ENCODE data around the gene KLHL17.

KLHL17 gene

DNA sequence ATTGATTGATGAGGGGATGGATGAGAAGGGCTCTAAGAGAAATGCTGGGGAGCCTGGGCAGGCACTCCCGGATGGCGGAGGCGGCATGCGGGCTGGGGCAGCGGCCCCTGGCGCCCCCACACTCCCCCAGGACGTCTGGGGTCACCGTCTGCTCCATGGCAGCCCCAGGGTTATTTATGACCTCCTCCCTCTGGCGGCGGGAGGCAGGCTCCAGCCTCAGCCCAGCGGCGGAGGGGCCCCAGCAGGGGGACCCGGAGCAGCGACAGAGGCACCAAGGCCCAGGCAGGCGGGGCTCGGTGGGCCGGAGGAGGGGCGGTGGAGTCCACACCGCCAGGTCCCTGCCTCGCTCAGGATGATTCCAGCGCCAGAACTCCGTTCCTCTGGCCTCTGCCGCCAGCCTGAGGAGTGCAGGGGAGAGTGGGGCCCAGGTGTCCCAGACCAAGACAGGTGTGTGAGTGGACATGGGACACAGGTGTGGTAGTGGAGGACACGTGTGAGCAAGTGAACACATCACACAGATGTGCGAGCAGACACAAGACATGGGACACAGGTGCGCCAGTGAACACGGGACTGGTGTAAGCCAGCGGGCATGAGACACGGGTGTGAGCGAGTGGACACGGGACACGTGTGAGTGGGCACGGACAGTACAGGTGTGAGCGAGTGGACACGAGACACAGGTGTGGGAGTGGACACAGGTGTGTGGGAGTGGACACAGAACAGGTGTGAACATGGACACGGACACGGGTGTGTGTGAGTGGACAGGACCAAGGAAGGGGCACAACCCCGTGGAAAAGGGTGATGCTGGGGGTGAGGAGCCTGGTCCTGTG lies 39.2 kb upstream of the KLHL17 start:
- TF ChIP-seq, protein P1, sequence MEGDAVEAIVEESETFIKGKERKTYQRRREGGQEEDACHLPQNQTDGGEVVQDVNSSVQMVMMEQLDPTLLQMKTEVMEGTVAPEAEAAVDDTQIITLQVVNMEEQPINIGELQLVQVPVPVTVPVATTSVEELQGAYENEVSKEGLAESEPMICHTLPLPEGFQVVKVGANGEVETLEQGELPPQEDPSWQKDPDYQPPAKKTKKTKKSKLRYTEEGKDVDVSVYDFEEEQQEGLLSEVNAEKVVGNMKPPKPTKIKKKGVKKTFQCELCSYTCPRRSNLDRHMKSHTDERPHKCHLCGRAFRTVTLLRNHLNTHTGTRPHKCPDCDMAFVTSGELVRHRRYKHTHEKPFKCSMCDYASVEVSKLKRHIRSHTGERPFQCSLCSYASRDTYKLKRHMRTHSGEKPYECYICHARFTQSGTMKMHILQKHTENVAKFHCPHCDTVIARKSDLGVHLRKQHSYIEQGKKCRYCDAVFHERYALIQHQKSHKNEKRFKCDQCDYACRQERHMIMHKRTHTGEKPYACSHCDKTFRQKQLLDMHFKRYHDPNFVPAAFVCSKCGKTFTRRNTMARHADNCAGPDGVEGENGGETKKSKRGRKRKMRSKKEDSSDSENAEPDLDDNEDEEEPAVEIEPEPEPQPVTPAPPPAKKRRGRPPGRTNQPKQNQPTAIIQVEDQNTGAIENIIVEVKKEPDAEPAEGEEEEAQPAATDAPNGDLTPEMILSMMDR (IDR thresholded peaks at IDR 0.05; ENCODE audit: borderline replicate concordance, control extremely low read depth, extremely low read depth, insufficient read depth, missing control alignments) = no peak
- peak; percentile 76 for DNase-seq (ENCODE audit: low spot score)
- in situ Hi-C loops (cut with MboI; ENCODE audit: low sequenced_read_pairs, unreplicated experiment) = no loop called here

DNA sequence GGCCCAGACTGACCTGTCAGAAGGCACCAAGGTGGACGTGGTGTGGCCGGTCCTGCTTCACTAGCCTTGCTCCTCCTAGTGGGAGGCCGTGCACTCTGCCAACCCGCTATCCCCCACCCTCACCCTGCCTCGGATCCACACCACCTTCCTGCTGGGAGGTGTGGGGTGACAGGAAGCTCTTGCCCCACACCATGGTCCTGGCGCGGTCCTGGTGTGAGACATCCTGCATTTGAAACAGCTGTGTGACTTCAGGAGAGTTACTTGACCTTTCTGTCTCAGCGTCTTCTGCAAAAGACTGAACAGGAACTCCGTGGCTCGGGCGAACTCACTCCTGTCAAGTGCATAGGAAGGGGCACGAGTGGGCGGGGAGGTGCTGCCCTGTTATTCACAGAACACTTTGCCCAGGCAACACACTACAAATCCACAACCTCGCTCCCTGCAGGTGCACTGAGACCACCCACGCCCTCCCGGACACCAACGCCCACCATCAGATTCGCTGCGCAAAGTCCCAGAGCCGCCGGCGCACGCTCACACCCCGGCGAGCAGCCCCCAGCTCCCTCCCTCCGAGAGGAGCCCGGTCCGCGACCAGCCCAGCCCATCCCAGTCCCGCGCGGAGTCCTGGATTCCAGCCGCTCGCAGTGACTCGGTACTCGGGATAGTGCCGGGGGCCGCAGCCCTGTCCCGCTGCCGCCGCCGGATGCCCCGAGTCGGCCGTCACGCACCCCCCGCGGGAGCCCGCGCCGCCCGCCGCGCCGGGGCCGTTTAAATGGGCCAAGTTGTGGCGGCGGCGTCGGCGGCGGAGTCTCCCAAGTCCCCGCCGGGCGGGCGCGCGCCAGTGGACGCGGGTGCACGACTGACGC lies 37.0 kb upstream of the KLHL17 start, which contains the start of gene SAMD11:
TSS of gene SAMD11 (plus strand) at position 793 of the 860 bp plus-strand sequence. CDS start 509 bp downstream, outside the sequence.
- no peak for DNase-seq (ENCODE audit: low spot score)
- in situ Hi-C loops (cut with MboI; ENCODE audit: low sequenced_read_pairs, unreplicated experiment) = no loop called here
- TF ChIP-seq, protein P1 (IDR thresholded peaks at IDR 0.05; ENCODE audit: borderline replicate concordance, control extremely low read depth, extremely low read depth, insufficient read depth, missing control alignments) = no peak

DNA sequence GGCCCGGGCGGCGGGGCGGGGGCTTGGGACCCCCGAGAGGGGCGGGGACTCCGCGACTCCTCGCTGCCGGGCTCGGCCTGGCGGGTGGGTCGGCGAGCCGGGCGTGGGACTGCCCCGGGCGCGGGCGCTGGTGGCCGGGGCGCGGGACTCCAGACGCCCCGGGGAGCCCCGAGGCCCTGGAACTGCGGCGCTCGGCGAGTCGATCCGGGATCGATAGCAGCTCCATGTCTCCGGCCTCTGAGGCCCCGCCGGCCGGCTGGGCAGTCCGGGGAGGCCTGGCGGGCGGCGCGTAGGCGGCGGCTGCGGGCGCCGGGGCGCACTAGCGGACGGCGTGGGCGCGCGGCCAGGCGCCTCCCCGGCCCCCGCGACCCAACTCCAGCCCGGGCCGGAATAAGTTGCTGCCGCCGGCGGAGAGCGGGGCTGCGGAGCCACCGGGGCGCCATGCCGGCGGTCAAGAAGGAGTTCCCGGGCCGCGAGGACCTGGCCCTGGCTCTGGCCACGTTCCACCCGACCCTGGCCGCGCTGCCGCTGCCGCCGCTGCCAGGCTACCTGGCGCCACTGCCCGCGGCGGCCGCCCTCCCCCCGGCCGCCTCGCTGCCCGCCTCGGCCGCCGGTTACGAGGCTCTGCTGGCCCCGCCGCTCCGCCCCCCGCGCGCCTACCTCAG lies 36.3 kb upstream of the KLHL17 start:
- TF ChIP-seq, protein P1 (IDR thresholded peaks at IDR 0.05; ENCODE audit: borderline replicate concordance, control extremely low read depth, extremely low read depth, insufficient read depth, missing control alignments) = no peak
- in situ Hi-C loops (cut with MboI; ENCODE audit: low sequenced_read_pairs, unreplicated experiment) = no loop called here
- no peak for DNase-seq (ENCODE audit: low spot score)

DNA sequence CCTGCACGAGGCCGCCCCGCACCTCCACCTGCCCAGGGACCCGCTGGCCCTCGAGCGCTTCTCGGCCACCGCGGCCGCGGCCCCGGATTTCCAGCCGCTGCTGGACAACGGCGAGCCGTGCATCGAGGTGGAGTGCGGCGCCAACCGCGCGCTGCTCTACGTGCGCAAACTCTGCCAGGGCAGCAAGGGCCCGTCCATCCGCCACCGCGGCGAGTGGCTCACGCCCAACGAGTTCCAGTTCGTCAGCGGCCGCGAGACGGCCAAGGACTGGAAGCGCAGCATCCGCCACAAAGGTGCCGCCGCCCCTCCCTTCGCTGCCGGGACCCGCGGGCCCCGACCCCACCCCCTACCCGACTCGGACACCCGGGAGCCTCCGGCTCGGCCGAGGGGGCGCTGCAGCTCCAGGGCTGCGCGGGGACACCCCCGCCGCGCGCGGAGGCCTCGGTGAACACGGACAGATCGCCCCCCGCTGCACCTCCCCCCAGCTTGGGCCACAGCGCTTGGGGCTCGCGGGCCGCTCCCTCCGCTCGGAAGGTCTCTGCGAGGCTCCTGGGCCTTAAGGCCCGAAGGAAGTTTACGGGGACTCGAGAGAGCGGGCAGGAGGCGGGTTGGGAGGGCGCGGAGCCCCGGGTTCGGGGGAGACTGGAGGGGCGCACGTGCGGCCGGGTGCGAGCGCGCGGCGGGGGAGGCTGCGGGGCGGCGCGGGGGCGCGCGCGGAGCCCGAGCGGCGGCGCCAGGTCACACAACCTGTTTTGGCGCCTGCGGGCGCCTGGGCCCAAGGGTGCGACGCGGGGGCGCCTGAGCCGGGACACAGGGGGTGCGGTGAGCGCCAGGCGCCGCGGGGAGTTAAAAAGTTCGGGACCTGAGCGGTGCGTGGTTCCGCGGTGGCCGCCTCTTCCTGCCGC lies 35.5 kb upstream of the KLHL17 start:
- in situ Hi-C loops (cut with MboI; ENCODE audit: low sequenced_read_pairs, unreplicated experiment) = no loop called here
- no peak for DNase-seq (ENCODE audit: low spot score)
- TF ChIP-seq, protein P1 (IDR thresholded peaks at IDR 0.05; ENCODE audit: borderline replicate concordance, control extremely low read depth, extremely low read depth, insufficient read depth, missing control alignments) = no peak

DNA sequence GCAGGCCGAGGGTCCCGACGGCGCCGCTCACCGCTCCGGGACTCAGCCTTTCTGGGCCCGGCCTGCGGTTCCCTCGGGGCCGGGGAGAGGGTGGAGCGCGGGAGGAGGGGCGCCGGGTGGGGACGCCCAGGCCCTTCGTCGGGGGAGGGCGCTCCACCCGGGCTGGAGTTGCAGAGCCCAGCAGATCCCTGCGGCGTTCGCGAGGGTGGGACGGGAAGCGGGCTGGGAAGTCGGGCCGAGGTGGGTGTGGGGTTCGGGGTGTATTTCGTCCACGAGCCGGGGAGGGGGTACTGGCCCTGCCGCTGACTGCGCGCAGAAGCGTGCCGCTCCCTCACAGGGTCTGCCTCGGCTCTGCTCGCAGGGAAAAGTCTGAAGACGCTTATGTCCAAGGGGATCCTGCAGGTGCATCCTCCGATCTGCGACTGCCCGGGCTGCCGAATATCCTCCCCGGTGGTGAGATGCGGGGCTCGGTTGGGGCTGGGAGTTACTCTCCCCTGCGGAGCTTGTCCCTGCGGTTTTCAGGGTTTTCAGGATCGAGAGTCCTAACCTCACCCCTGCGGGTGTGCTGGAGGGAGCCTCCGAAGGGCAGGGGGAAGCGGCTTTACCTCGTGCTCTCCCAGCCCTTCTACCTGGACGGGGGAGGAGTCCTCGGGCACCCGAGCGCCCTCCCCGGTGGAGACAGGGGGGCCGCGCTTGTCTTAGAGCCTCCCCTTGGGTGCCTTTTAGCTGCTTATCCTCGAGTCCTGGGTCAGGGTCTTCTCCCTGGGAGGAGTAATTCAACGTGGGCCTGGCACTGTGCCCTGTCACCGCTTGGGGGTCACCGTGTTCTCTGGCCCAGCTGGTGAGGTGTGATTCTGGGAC lies 34.6 kb upstream of the KLHL17 start:
- no peak for DNase-seq (ENCODE audit: low spot score)
- in situ Hi-C loops (cut with MboI; ENCODE audit: low sequenced_read_pairs, unreplicated experiment) = no loop called here
- TF ChIP-seq, protein P1 (IDR thresholded peaks at IDR 0.05; ENCODE audit: borderline replicate concordance, control extremely low read depth, extremely low read depth, insufficient read depth, missing control alignments) = no peak
